ENCODE data around the gene FLNA. TPM values are rescaled to one million over a fixed set of nuclear protein-coding genes. Genes with fewer than 3 reads are reported as not detected.

FLNA gene
- total RNA-seq, 1 experiment from 2014 or later, result 1,164 TPM

DNA sequence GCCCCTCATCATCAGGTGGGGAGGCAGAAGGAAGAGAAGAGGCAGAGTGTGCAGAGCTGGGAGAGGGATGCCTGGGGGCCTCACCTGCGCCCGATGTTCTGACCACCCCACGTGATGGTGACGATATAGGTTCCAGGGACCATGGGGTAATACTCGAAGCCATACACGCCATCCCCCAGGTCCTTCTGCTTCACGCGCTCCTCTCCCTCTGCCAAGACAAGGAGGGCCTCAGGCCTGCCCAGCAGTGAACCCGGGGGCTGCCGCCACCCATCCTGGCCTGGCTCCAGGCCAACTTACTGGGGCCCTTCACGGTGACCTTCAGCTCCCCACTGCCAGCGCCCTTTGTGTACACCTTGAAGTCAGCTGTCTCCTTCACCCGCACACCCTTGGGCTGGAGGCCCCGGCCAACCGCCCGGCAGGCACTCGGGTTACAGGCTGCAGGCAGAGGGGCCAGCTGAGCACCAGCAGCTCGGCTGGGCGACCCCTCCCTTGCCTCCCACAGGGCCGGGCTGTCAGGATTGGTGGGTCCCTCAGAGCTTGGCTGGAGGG is 9.3 kb downstream of the FLNA start:
- in situ Hi-C loops (cut with HindIII; ENCODE audit: low pct_unique_long_range_greater_than_20kb, low sequenced_read_pairs), result no loop called here

GRCh38 chrX:154363706-154364439 is 10.6 kb downstream of the FLNA start:
- DNase-seq (ENCODE audit: low read depth), result no peak
- in situ Hi-C loops (cut with HindIII; ENCODE audit: low pct_unique_long_range_greater_than_20kb, low sequenced_read_pairs), result no loop called here

More for the DNA sequence above, 9.3 kb downstream of the FLNA start:
- no peak for DNase-seq (ENCODE audit: low read depth)

GRCh38 chrX:154362085-154362742 is 12.2 kb downstream of the FLNA start:
- DNase-seq (ENCODE audit: low read depth), result no peak
- in situ Hi-C loops (cut with HindIII; ENCODE audit: low pct_unique_long_range_greater_than_20kb, low sequenced_read_pairs), result no loop called here

DNA sequence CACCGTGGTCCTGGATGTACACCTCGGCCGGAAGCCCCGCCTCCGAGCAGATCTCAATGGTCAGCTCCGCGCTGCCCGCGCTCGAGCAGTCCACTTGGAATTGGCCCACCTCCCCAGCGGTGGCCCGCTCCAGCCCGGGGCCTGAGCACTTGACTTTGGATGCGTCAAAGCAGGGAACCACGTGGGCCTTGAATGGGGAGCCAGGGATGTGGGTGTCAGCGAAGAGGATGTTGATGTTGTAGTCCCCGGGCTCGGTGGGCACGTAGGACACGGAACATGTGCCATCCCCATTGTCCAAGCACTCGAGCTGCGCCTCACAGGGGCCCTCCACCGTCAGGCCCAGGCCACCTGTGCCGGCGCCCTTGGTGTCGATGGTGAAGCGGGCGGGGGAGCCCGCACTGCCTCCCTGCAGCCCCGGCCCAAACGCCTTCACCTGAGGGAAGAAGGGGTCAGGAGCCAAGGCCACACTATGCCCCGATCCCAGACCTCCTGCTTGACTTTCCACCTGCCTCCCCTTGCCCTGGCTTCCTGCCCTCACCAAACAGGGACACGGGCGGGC is 14.2 kb downstream of the FLNA start:
- DNase-seq (ENCODE audit: low read depth), result no peak

GRCh38 chrX:154359362-154360154 is 14.9 kb downstream of the FLNA start:
- no peak for DNase-seq (ENCODE audit: low read depth)
- in situ Hi-C loops (cut with HindIII; ENCODE audit: low pct_unique_long_range_greater_than_20kb, low sequenced_read_pairs), result no loop called here

More for the DNA sequence above, 14.2 kb downstream of the FLNA start:
- in situ Hi-C loops (cut with HindIII; ENCODE audit: low pct_unique_long_range_greater_than_20kb, low sequenced_read_pairs), result no loop called here

DNA sequence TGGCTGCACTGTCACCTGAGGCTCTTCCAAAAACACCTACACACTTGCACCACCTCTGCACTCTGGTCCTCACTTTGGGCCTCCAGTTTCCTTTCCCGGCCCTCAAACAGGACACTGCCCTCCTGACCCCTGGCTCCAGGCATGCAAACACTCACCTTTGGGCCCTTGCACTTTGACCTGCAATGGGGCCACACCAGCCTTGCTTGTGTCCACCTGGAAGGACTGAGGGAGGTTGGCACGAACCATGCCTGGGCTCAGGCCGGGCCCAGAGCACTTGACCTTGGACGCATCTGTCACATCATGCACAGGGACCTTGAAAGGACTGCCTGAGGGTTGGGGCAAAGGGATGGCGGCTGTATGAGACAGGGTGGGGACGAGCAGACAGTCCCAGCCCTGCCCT is 15.6 kb downstream of the FLNA start:
- DNase-seq (ENCODE audit: low read depth), result no peak
- in situ Hi-C loops (cut with HindIII; ENCODE audit: low pct_unique_long_range_greater_than_20kb, low sequenced_read_pairs), result no loop called here

- in situ Hi-C loops (cut with HindIII; ENCODE audit: low pct_unique_long_range_greater_than_20kb, low sequenced_read_pairs), result no loop called here
- no peak for DNase-seq (ENCODE audit: low read depth)
These were observed 16.4 kb downstream of the FLNA start for GRCh38 chrX:154358011-154358410.

- DNase-seq (ENCODE audit: low read depth), result no peak
- in situ Hi-C loops (cut with HindIII; ENCODE audit: low pct_unique_long_range_greater_than_20kb, low sequenced_read_pairs), result no loop called here
These were observed 17.2 kb downstream of the FLNA start for GRCh38 chrX:154357205-154357604.

DNA sequence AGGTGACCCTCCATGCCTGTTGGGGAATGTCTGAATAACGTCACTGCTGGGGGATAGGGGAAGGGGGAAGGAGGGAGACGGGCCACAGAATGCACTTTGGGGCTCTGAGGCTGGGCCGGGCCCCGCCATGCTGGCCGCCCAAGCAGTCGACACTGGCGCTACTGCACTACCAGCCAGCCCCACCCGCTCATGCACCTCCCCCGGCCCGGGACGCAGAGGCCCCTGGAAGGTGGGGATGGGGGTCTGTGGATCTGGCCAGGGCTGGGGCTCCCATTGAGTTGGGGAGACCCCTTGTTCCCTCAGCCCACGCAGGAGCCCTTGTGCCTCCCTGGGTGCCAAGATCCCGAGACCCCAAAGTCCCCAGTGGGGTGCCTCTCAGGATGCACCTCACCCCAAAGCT is 17.8 kb downstream of the FLNA start:
- in situ Hi-C loops (cut with HindIII; ENCODE audit: low pct_unique_long_range_greater_than_20kb, low sequenced_read_pairs), result no loop called here
- no peak for DNase-seq (ENCODE audit: low read depth)

- no peak for DNase-seq (ENCODE audit: low read depth)
- in situ Hi-C loops (cut with HindIII; ENCODE audit: low pct_unique_long_range_greater_than_20kb, low sequenced_read_pairs), result no loop called here
These were observed 18.7 kb downstream of the FLNA start for GRCh38 chrX:154355776-154356140.

DNA sequence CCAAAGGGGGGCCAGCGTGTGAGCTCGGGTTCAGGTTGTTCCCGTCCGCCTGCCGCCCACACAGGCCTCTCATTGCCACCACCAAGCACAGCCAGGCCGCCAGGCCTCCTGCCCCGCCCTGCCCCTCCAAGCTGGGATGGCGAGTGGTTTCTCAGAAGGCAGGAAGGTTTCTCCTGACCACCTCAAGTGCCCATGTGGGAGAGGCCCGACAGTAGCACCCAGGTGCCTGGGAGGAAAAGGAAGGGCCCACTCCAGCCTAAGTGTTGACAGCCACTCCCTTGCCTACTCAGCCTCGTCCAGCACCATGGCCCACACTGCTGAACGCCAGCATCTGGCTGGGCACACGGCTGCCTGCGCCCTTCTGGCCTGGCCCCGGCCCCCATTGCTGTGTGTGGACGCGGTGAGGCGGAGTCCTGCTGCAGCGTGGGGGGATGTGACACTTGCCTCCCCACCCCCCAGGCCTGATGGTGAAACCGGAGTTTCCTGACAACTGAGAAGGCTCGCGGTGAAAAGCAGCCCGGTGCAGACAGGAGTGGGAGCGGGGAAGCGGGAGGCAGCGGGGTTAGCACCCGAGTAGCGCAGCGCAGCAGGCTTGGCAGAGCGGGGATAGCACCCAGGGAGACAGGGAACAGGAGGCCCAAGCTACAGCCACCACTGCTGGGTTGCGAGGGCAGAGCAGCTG is 19.2 kb downstream of the FLNA start:
- DNase-seq (ENCODE audit: low read depth), result no peak
- in situ Hi-C loops (cut with HindIII; ENCODE audit: low pct_unique_long_range_greater_than_20kb, low sequenced_read_pairs), result no loop called here

- no peak for DNase-seq (ENCODE audit: low read depth)
These were observed 19.9 kb downstream of the FLNA start for GRCh38 chrX:154354516-154354915.

GRCh38 chrX:154354013-154354412 is 20.4 kb downstream of the FLNA start:
- in situ Hi-C loops (cut with HindIII; ENCODE audit: low pct_unique_long_range_greater_than_20kb, low sequenced_read_pairs), result no loop called here
- DNase-seq (ENCODE audit: low read depth), result no peak

More at GRCh38 chrX:154354516-154354915, 19.9 kb downstream of the FLNA start:
- in situ Hi-C loops (cut with HindIII; ENCODE audit: low pct_unique_long_range_greater_than_20kb, low sequenced_read_pairs), result no loop called here

- in situ Hi-C loops (cut with HindIII; ENCODE audit: low pct_unique_long_range_greater_than_20kb, low sequenced_read_pairs), result no loop called here
- DNase-seq (ENCODE audit: low read depth), result no peak
These were observed 21.1 kb downstream of the FLNA start for GRCh38 chrX:154353172-154353843.

DNA sequence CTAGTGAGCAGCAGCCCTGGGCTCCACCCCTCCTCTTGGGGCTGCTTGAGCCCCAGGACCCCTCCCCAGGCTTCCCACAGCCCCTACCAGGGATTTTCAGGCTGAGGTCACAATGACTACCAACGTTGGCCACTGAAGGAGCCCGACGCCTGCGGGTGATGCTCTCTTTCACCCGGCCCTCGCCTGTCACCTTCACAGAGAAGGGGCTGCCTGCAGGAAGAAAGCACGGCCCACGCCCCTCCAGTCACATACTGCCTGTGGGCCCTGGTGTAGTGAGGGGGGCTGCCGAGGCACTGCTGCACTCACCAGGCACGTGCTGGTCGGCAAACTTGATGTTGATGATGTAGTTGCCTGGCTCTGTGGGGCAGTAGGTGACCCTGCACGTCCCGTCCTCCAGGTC is 22.0 kb downstream of the FLNA start:
- in situ Hi-C loops (cut with HindIII; ENCODE audit: low pct_unique_long_range_greater_than_20kb, low sequenced_read_pairs), result no loop called here
- no peak for DNase-seq (ENCODE audit: low read depth)

DNA sequence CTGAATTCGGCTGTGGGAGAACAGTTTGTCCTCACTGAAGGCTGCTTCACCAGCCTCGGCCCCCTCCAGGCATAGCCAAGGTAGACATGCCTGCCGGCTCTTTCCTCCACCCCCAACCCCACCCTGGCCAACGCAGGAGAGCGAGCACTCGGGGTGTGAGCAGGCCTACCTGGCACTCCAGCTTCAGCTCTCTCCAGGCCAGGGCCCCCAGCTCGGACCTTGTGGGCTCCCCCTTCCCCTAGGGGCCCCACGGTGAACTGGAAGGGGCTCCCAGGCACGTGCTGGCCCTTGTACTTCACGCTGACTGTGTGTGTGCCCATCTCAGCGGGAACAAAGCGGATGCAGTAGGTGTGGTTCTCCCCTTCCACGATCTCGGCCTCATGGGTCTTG is 22.4 kb downstream of the FLNA start:
- in situ Hi-C loops (cut with HindIII; ENCODE audit: low pct_unique_long_range_greater_than_20kb, low sequenced_read_pairs), result no loop called here
- no peak for DNase-seq (ENCODE audit: low read depth)

DNA sequence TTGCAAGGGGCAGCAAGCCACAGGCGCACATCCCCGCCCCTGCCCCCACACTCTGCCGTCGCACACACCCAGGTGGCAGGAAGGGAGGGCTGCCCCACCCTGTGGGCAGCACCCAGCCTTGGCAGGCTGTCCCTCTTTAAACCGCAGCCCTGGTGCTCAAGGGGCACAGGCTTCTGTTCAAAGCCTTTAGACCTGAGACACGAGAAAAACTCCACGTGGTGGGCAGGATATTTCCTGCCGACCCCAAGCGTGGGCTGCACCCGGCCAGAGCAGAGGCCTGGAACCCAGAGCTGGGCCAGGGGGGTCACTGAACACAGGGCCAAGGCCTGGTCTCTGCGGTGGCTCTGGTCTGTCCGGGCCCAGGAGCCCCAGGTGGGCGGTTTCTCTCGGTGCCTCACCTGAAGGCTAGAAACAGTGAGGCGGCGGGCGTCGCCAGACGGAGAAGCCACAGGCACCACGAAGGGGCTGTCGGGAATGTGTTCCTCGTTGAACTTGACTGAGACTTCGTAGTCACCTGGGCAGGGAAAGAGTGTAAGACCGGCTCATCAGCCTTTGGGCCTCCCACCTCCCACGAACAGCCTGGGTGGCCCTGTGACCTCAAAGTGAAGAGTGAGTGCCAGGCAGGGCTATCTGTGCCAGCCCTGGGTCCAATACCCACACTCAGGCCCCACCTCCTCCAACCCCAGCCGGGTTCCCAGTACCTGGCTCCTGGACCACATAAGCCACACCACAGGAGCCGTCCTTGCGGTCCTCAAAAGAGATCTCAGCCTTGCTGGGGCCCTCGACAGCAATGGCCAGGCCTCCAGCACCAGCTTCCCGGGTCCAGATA is 23.0 kb downstream of the FLNA start:
- in situ Hi-C loops (cut with HindIII; ENCODE audit: low pct_unique_long_range_greater_than_20kb, low sequenced_read_pairs), result no loop called here
- DNase-seq (ENCODE audit: low read depth), result no peak

Measured in Caki2 (cell line).